A673 (cell line): ENCODE data around the gene TTC36.

Source experiments
- EZH2 ChIP-seq: fragments of 200-600 bp; sonication (generic); IDR thresholded peaks from 2 replicates; pipeline ENCODE4 v1.6.1; 2017; ENCODE audit warnings: borderline replicate concordance, low read depth, mild to moderate bottlenecking, mixed read lengths, antibody characterized with exemption, low read length; ENCODE audit not compliant: poor library complexity, severe bottlenecking
- TF ChIP-seq, protein P1 (sequence below): fragments of 300-800, 200-600 bp; sonication (generic); conservative IDR thresholded peaks from 2 replicates; pipeline ENCODE4 v1.5.1; 2017; ENCODE audit warnings: low read depth, mild to moderate bottlenecking, antibody characterized with exemption, low read length, moderate library complexity, mixed read lengths

DNA sequence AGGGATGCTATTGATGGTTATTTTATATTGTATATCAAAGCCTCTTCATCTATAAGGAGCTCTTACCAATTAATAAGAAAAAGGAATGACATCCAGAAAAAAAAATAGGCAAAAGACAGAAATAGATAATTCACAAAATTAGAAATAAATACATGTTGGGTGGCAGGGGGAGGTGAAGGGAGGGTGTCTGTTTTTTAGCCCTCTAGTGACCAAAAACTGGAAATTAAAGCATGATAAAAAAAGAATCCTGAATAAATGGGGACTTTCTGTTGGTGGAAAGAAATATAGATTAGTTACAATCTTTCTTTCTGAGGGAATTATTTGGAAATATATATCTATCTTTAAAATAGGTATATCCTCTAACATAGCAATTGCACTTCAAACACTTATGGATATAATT is 42.0 kb upstream of the TTC36 start:
- no peak for TF ChIP-seq EZH2
- TF ChIP-seq, protein P1, sequence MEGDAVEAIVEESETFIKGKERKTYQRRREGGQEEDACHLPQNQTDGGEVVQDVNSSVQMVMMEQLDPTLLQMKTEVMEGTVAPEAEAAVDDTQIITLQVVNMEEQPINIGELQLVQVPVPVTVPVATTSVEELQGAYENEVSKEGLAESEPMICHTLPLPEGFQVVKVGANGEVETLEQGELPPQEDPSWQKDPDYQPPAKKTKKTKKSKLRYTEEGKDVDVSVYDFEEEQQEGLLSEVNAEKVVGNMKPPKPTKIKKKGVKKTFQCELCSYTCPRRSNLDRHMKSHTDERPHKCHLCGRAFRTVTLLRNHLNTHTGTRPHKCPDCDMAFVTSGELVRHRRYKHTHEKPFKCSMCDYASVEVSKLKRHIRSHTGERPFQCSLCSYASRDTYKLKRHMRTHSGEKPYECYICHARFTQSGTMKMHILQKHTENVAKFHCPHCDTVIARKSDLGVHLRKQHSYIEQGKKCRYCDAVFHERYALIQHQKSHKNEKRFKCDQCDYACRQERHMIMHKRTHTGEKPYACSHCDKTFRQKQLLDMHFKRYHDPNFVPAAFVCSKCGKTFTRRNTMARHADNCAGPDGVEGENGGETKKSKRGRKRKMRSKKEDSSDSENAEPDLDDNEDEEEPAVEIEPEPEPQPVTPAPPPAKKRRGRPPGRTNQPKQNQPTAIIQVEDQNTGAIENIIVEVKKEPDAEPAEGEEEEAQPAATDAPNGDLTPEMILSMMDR = no peak; the same call in 1 of the 2 replicates
